ENCODE measurements around the gene INTS13. TPM values are rescaled to one million over a fixed set of nuclear protein-coding genes. Genes with fewer than 3 reads are reported as not detected.

The INTS13 gene
- total and polyA plus RNA-seq, 2 of the 8 experiments (the other 6 are each of a cell fraction or from before 2014, with no cell fraction given), result 20.5 to 58.2 TPM

DNA sequence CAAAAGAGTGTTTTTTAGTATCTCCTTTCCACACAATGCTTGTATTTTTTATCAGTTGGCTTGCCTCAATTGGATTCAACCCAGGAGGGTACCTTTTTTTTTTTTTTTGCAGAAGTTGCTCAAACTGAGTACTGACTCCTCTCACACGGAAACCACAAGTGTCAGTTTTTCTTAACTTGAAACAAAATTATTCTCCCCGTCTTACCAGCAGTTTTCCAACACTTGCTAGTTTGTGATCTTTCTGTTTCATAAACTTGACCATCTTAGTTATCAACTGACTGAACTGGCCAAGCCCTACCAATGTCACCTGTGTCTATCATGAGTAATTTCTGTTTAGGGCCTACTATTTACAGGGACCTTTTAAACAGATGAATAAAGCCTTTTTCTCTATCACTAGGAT lies 70.7 kb downstream of the INTS13 start:
- no peaks in the 10 kb centered on the region for H3K79me2 ChIP-seq (ENCODE audit: control insufficient read depth in 1 of 2, insufficient read depth in 2 of 2, low read length in 2 of 2)
- no peak overlapping the region for H3K14ac ChIP-seq (ENCODE audit: insufficient read length)
- H3K27ac ChIP-seq (ENCODE audit: low read depth, low read length), result no peak overlapping the region
- H3K4ac ChIP-seq (replicated peaks; ENCODE audit: insufficient read length, low read depth, low read length), result no peak overlapping the region
- H2BK5ac ChIP-seq (ENCODE audit: low read depth, low read length), result no peak overlapping the region
- no peak overlapping the region for H2BK15ac ChIP-seq (ENCODE audit: low read length)
- no peaks in the 10 kb centered on the region for H3K4me1 ChIP-seq (replicated peaks in 1 of 4; ENCODE audit: control insufficient read depth in 3 of 4, insufficient read depth in 4 of 4, low read length in 3 of 4)
- H2AFZ ChIP-seq (ENCODE audit: low read length), result no peak overlapping the region
- H3K9me3 ChIP-seq (ENCODE audit: insufficient read depth in 2 of 2, low read depth in 1 of 2, low read length in 1 of 2), result no peaks in the 10 kb centered on the region
- WGBS, 2 experiments (ENCODE audit: extremely low coverage in 1 of 2, insufficient coverage in 1 of 2, insufficient read length in 1 of 2, insufficient replicate concordance in 2 of 2, low coverage in 1 of 2, low lambda C conversion rate in 2 of 2, missing lambda C conversion rate in 1 of 2), result 92% methylated on average over 2 of the region's 2 CpGs; no CpG with 5 or more reads in 1 of the 2 experiments
- no peak overlapping the region for H3K4me2 ChIP-seq (ENCODE audit: insufficient read depth in 1 of 2, low read depth in 2 of 2, low read length in 2 of 2)
- H3K4me3 ChIP-seq (ENCODE audit: extremely low read depth in 1 of 4, insufficient read depth in 2 of 4, low read depth in 3 of 4, low read length in 4 of 4), result no peak overlapping the region
- H4K5ac ChIP-seq (ENCODE audit: insufficient read length, low read depth, low read length), result no peak overlapping the region
- no peak overlapping the region for H3K56ac ChIP-seq (replicated peaks; ENCODE audit: insufficient read length, low read depth, low read length)
- no peak overlapping the region for H3K9ac ChIP-seq (replicated peaks in 1 of 4; ENCODE audit: extremely low read depth in 1 of 4, low read depth in 3 of 4, low read length in 3 of 4)
- H2BK20ac ChIP-seq (ENCODE audit: low read length), result no peak overlapping the region
- no peaks in the 10 kb centered on the region for H3K23me2 ChIP-seq (ENCODE audit: low read depth, low read length)
- FAIRE-seq (no peak), DNase-seq (ENCODE audit: low read depth in 1 of 2, low spot score in 2 of 2) (no peak)
- ChIA-PET POLR2A (ENCODE audit: partially characterized antibody) (no interaction called here), CTCF (ENCODE audit: partially characterized antibody) (interaction anchor here (0.9 to 10.2 kb wide), 5 partner anchors 10 to 18 kb away, joined by 3 to 96 read pairs (median 5); no protein-coding TSS in a partner anchor)
- no peaks in the 10 kb centered on the region for H3K79me1 ChIP-seq (ENCODE audit: low read depth, low read length)
- H4K91ac ChIP-seq (replicated peaks; ENCODE audit: insufficient read length, low read length), result no peak overlapping the region
- no peaks in the 10 kb centered on the region for H3K36me3 ChIP-seq (ENCODE audit: control insufficient read depth in 2 of 4, insufficient read depth in 4 of 4, low read length in 3 of 4)
- H2AK5ac ChIP-seq (ENCODE audit: low read depth, low read length), result no peak overlapping the region
- H4K8ac ChIP-seq (ENCODE audit: extremely low read depth, insufficient read depth, low read length), result no peak overlapping the region
- no peak overlapping the region for H3K23ac ChIP-seq (ENCODE audit: insufficient read length)
- H2BK120ac ChIP-seq (replicated peaks; ENCODE audit: low read depth, low read length), result no peak overlapping the region
- no peaks in the 10 kb centered on the region for H3K27me3 ChIP-seq (replicated peaks in 1 of 4; ENCODE audit: control insufficient read depth in 3 of 4, extremely low read depth in 1 of 4, insufficient read depth in 3 of 4, low read length in 3 of 4)
- no peak overlapping the region for H2BK12ac ChIP-seq (ENCODE audit: low read depth, low read length)
- H3K18ac ChIP-seq (ENCODE audit: extremely low read depth, low read length), result no peak overlapping the region
- no peak for TF ChIP-seq NRF1 (IDR thresholded peaks at IDR 0.05; ENCODE audit: low read depth, low read length)
- TF ChIP-seq HDAC2 (IDR thresholded peaks at IDR 0.05; ENCODE audit: borderline replicate concordance in 1 of 2, low read depth in 2 of 2, low read length in 2 of 2), result no peak
- no peak for TF ChIP-seq TCF12 (IDR thresholded peaks at IDR 0.05; ENCODE audit: low read depth, low read length)
- no peaks in the 10 kb centered on the region for H4K20me1 ChIP-seq (replicated peaks in 1 of 2; ENCODE audit: control insufficient read depth in 1 of 2, insufficient read depth in 2 of 2, low read length in 2 of 2)
